ENCODE measurements around the gene CTSV. TPM values are rescaled to one million over a fixed set of nuclear protein-coding genes. Genes with fewer than 3 reads are reported as not detected.
"Not testable (repeated sequence)": the region's sequence is repeated elsewhere in the genome, so short reads cannot be mapped to it uniquely, and the experiment has no call there.

The CTSV gene
- total and polyA plus RNA-seq, 11 donors = 0.22 to 0.91 (median 0.44) TPM; not detected in 7

GRCh38 chr9:97039514-97039860 lies 545 bp upstream of the CTSV start:
- DNase-seq = peak in 1 of 5 donors; percentile 24
- intact Hi-C loops (cut with DNase I) = no loop called here
- Histone ChIP-seq H3K9me3 (peaks cover 0 to 6% (median 0%) of the 10 kb centered on the region in 12 donors), H3K36me3 (no peaks in the 10 kb centered on the region), H3K27me3 (peaks cover 0 to 33% (median 7%) of the 10 kb centered on the region in 9 donors), H3K4me3 (peak overlapping the region; percentile 18 to 64 (median 56)), H3K4me1 (peaks cover 0 to 14% (median 2%) of the 10 kb centered on the region in 12 donors), H3K27ac (no peak overlapping the region)
- TF ChIP-seq, protein P1, sequence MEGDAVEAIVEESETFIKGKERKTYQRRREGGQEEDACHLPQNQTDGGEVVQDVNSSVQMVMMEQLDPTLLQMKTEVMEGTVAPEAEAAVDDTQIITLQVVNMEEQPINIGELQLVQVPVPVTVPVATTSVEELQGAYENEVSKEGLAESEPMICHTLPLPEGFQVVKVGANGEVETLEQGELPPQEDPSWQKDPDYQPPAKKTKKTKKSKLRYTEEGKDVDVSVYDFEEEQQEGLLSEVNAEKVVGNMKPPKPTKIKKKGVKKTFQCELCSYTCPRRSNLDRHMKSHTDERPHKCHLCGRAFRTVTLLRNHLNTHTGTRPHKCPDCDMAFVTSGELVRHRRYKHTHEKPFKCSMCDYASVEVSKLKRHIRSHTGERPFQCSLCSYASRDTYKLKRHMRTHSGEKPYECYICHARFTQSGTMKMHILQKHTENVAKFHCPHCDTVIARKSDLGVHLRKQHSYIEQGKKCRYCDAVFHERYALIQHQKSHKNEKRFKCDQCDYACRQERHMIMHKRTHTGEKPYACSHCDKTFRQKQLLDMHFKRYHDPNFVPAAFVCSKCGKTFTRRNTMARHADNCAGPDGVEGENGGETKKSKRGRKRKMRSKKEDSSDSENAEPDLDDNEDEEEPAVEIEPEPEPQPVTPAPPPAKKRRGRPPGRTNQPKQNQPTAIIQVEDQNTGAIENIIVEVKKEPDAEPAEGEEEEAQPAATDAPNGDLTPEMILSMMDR (IDR thresholded peaks at IDR 0.05) = no peak
- no peak for TF ChIP-seq POLR2A (IDR thresholded peaks at IDR 0.05)
- 2 to 6% (median 4%) methylated on average over 12 of the region's 12 CpGs for WGBS, 4 donors
- ATAC-seq = peak; percentile 9 to 54 (median 31)

- H3K27me3 ChIP-seq; intact Hi-C loops (cut with DNase I); H3K27ac ChIP-seq; ATAC-seq; H3K4me1 ChIP-seq; H3K36me3 ChIP-seq; H3K4me3 ChIP-seq; H3K9me3 ChIP-seq; DNase-seq: not testable (repeated sequence)
- WGBS, 4 donors = 77 to 96% (median 94%) methylated on average over 1 of the region's 1 CpG
Observed at GRCh38 chr9:97023505-97023904, 15.4 kb downstream of the CTSV start.

DNA sequence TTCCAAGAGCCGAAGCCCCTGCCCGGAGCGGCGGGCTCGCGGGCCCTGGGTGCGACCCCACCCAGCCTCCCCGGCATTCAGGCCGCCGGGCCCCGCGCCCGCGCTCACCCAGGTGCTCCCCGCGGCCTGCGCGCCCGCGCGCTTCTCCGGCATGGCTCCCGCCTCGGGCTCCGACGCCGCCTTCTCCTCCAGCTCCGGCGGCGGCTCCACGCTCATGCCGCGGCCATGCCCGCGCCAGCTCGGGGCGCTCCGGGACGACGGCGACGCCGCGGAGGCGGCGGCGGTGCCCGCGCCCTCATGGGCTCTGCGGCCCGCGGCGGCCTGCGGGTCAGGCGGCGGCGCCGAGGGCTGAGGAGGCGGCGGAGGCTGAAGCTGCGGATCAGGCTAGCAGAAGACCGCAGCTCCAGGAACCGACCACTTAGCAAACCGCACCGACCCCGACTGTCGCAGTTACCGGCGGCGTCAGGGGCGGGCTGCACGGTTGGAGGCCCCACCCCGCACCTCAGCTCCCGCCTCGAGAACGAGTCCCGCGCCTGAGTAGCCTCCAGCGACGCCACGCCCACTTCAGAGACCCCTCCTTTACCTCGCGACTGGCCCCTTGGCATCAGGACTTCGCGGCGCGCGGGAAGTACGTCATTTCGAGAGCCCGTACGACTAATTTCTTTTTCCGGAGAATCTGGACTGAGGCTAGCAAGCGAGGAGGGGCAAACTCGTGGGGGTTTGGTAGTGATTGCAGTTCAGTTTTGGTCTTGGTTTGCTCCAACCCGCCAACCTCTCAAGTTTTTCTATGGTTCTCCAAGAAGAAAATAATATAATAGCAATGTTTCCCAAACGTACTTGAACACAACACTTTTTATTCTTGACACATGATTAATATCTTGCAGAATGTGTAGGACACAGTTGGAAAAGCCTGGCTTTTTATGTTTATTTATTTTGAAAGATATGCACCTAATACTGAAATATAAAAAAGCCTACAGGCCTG lies 25.5 kb downstream of the CTSV start:
- H3K27me3 ChIP-seq; H3K9me3 ChIP-seq; intact Hi-C loops (cut with DNase I); H3K4me1 ChIP-seq; H3K36me3 ChIP-seq: not testable (repeated sequence)
- DNase-seq = peak; percentile 68 to 81 (median 79)
- peak; percentile 98 to 99 (median 98) for ATAC-seq
- 0 to 1% (median 0%) methylated on average over 11 to 97 of the region's 97 CpGs for WGBS, 4 donors
- TF ChIP-seq POLR2A (IDR thresholded peaks at IDR 0.05) = peak in 1 of 2 donors; percentile 57
- Histone ChIP-seq H3K4me3 (peak overlapping the region; percentile 26 to 86 (median 65)), H3K27ac (peak overlapping the region; percentile 57 to 92 (median 80))

- 1% methylated on average over 14 to 18 of the region's 18 CpGs for WGBS, 4 donors
- TF ChIP-seq POLR2A (IDR thresholded peaks at IDR 0.05) = peak in 1 of 2 donors; percentile 16
Observed at GRCh38 chr9:97012617-97013016, 26.3 kb downstream of the CTSV start.

GRCh38 chr9:97002195-97002594 lies 36.7 kb downstream of the CTSV start:
- H3K9me3 ChIP-seq; ATAC-seq; H3K36me3 ChIP-seq; DNase-seq; H3K4me3 ChIP-seq; intact Hi-C loops (cut with DNase I); H3K27me3 ChIP-seq; H3K27ac ChIP-seq: not testable (repeated sequence)
- H3K4me1 ChIP-seq = peaks cover 0 to 27% (median 3%) of the 10 kb centered on the region in 12 donors

More at GRCh38 chr9:97012617-97013016, 26.3 kb downstream of the CTSV start:
- H3K4me1 ChIP-seq; DNase-seq; H3K9me3 ChIP-seq; H3K36me3 ChIP-seq; H3K27me3 ChIP-seq; intact Hi-C loops (cut with DNase I): not testable (repeated sequence)
- H3K4me3 ChIP-seq = peak overlapping the region; percentile 26 to 86 (median 65)
- peak overlapping the region in 11 of 12 donors; percentile 57 to 92 (median 80) for H3K27ac ChIP-seq
- peak in 3 of 4 donors; percentile 61 to 69 (median 67) for ATAC-seq

- H3K9me3 ChIP-seq; DNase-seq; H3K27me3 ChIP-seq; H3K4me3 ChIP-seq; H3K27ac ChIP-seq; intact Hi-C loops (cut with DNase I); ATAC-seq; H3K36me3 ChIP-seq: not testable (repeated sequence)
- H3K4me1 ChIP-seq = peaks cover 0 to 27% (median 3%) of the 10 kb centered on the region in 12 donors
- 38 to 75% (median 55%) methylated on average over 1 of the region's 1 CpG for WGBS, 4 donors
Observed at GRCh38 chr9:97001338-97001737, 37.6 kb downstream of the CTSV start.

GRCh38 chr9:97000139-97000787 lies 38.7 kb downstream of the CTSV start:
- peaks cover 0 to 27% (median 3%) of the 10 kb centered on the region in 12 donors for H3K4me1 ChIP-seq
- H3K27me3 ChIP-seq; H3K36me3 ChIP-seq; DNase-seq; ATAC-seq; H3K27ac ChIP-seq; intact Hi-C loops (cut with DNase I); H3K4me3 ChIP-seq; H3K9me3 ChIP-seq: not testable (repeated sequence)
- 76 to 84% (median 81%) methylated on average over 3 of the region's 3 CpGs for WGBS, 4 donors

- DNase-seq; H3K27ac ChIP-seq; H3K36me3 ChIP-seq; H3K4me3 ChIP-seq; intact Hi-C loops (cut with DNase I); H3K9me3 ChIP-seq; H3K27me3 ChIP-seq; ATAC-seq: not testable (repeated sequence)
- 86 to 100% (median 96%) methylated on average over 1 of the region's 1 CpG for WGBS, 4 donors
- peaks cover 0 to 27% (median 3%) of the 10 kb centered on the region in 12 donors for H3K4me1 ChIP-seq
Observed at GRCh38 chr9:96999733-97000132, 39.2 kb downstream of the CTSV start.

DNA sequence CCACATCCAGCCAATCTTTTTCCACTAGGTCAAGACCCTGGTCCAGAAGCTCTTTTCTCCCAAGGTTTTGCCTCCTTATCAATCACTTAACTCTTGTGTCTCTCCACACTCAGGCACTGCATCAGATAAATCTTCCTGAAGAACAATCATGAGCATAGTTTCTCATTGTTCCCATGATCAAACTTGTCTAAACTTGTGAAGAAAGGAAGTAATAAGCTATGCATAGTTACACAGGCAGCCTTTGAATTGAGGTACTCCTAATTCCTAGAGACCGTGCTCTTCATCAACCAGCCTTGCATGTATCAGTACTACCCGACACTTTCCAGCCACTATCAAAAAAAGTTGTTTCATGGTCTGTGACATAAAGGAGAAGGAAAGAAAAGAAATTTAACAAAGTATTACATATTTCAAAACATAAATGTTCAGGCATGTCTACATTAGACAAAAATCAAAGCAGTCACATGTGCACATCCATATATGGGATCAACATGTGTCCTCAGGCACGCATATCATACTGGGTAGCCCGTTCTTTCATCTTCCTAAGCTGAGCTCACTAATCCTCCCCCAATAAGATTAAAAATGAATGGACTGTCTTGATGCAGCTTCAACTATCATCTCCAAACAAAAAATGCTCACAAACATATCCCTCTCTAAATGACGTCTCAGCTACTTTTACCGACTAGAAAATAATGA lies 41.8 kb downstream of the CTSV start:
- 83 to 87% (median 86%) methylated on average over 5 to 6 of the region's 6 CpGs for WGBS, 4 donors
- intact Hi-C loops (cut with DNase I); H3K27me3 ChIP-seq; H3K4me3 ChIP-seq; H3K36me3 ChIP-seq; DNase-seq; ATAC-seq; H3K27ac ChIP-seq; H3K9me3 ChIP-seq: not testable (repeated sequence)
- peaks cover 0 to 22% (median 3%) of the 10 kb centered on the region in 12 donors for H3K4me1 ChIP-seq
